Kidney tubule cell (primary cell): ENCODE data around the gene PDGFRB.
A peak's percentile ranks its signal among the peaks of the same experiment; 100 is the strongest.

Experiments
- DNase-seq: peaks from one replicate; pipeline ENCODE4 v3.0.0-alpha.2; 2018; ENCODE audit warnings: low spot score

The PDGFRB gene

GRCh38 chr5:150129813-150130492, 25.7 kb downstream of the PDGFRB start:
- DNase-seq = peak; percentile 72

- no peak for DNase-seq
These were observed 26.2 kb downstream of the PDGFRB start for GRCh38 chr5:150129454-150129812.

- DNase-seq = no peak
These were observed 28.8 kb downstream of the PDGFRB start for GRCh38 chr5:150126921-150127265.

GRCh38 chr5:150126199-150126920, 29.3 kb downstream of the PDGFRB start:
- no peak for DNase-seq

- no peak for DNase-seq
These were observed 30.3 kb downstream of the PDGFRB start for GRCh38 chr5:150125334-150125733.

GRCh38 chr5:150124596-150124995, 31.0 kb downstream of the PDGFRB start:
- no peak for DNase-seq

GRCh38 chr5:150124111-150124557, 31.5 kb downstream of the PDGFRB start:
- DNase-seq = no peak

GRCh38 chr5:150123542-150123941, 32.1 kb downstream of the PDGFRB start:
- no peak for DNase-seq

- no peak for DNase-seq
These were observed 32.8 kb downstream of the PDGFRB start for GRCh38 chr5:150122536-150123481.

GRCh38 chr5:150122158-150122510, 33.5 kb downstream of the PDGFRB start:
- no peak for DNase-seq

- no peak for DNase-seq
These were observed 34.0 kb downstream of the PDGFRB start for GRCh38 chr5:150121448-150122157.

GRCh38 chr5:150120617-150121447, 34.8 kb downstream of the PDGFRB start:
- DNase-seq = no peak

- DNase-seq = no peak
These were observed 35.6 kb downstream of the PDGFRB start for GRCh38 chr5:150120062-150120441.

GRCh38 chr5:150119421-150120061, 36.1 kb downstream of the PDGFRB start:
- no peak for DNase-seq

GRCh38 chr5:150118561-150119229, 37.0 kb downstream of the PDGFRB start:
- no peak for DNase-seq

- DNase-seq = no peak
These were observed 37.6 kb downstream of the PDGFRB start for GRCh38 chr5:150117945-150118560.

- DNase-seq = no peak
These were observed 38.8 kb downstream of the PDGFRB start for GRCh38 chr5:150116667-150117400.

GRCh38 chr5:150114773-150115408, 40.8 kb downstream of the PDGFRB start:
- DNase-seq = no peak
